A673 (cell line): Measurements from ENCODE around the gene NEK6.

Experiments
- CTCF ChIP-seq: fragments of 300-800, 200-600 bp; sonication (generic); conservative IDR thresholded peaks from 2 replicates; pipeline ENCODE4 v1.5.1; 2017; ENCODE audit warnings: low read depth, mild to moderate bottlenecking, antibody characterized with exemption, low read length, moderate library complexity, mixed read lengths
- EZH2 ChIP-seq: fragments of 200-600 bp; sonication (generic); IDR thresholded peaks from 2 replicates; pipeline ENCODE4 v1.6.1; 2017; ENCODE audit warnings: borderline replicate concordance, low read depth, mild to moderate bottlenecking, mixed read lengths, antibody characterized with exemption, low read length; ENCODE audit not compliant: poor library complexity, severe bottlenecking

GRCh38 chr9:124274738-124275137, 17.0 kb downstream of the NEK6 start:
- TF ChIP-seq CTCF: no peak
- TF ChIP-seq EZH2: no peak
